Activated naive CD4-positive, alpha-beta T cell treated with anti-CD3 and anti-CD28 coated beads for 36 hours (primary cell): Measurements from ENCODE around the gene HIPK4. TPM values are rescaled to one million over a fixed set of nuclear protein-coding genes. Genes with fewer than 3 reads are reported as not detected.
"Not testable (repeated sequence)": the region's sequence is repeated elsewhere in the genome, so short reads cannot be mapped to it uniquely, and the experiment has no call there.

Experiments
- CTCF ChIA-PET: fragments of 350-600 bp; sonication (Branson Sonifier 250); formaldehyde crosslinking; loops from one replicate; lab custom pipeline; 2021; ENCODE audit warnings: antibody characterized with exemption; lab: Charles Lee
- DNase-seq: peaks from one replicate; pipeline ENCODE4 v3.0.0-alpha.2; 2020
- H3K27ac Mint-ChIP-seq: one replicate; pipeline ENCODE4 v1.8.0; 2021; ENCODE audit warnings: mild to moderate bottlenecking, mixed read lengths
- H3K27me3 Mint-ChIP-seq: one replicate; pipeline ENCODE4 v1.8.0; 2021; ENCODE audit warnings: low read depth, mixed read lengths
- H3K36me3 Mint-ChIP-seq: one replicate; pipeline ENCODE4 v1.8.0; 2021; ENCODE audit warnings: low read depth, mixed read lengths
- H3K4me1 Mint-ChIP-seq: one replicate; pipeline ENCODE4 v1.8.0; 2021; ENCODE audit warnings: low read depth, mixed read lengths
- H3K4me3 Mint-ChIP-seq: one replicate; pipeline ENCODE4 v1.8.0; 2021; ENCODE audit warnings: mild to moderate bottlenecking, moderate library complexity, mixed read lengths
- H3K9me3 Mint-ChIP-seq: one replicate; pipeline ENCODE4 v1.8.0; 2021; ENCODE audit warnings: mixed read lengths
- intact Hi-C: fragments of 100-400 bp; cut with micrococcal nuclease; formaldehyde crosslinking; loops from one replicate; pipeline ENCODE4 v1.15.1; 2023
- total RNA-seq, 2 experiments: library from RNA; stranded (reverse); gene quantifications; one replicate each; pipeline ENCODE4 v1.2.3, GENCODE V29; 2021

Gene HIPK4, protein sequence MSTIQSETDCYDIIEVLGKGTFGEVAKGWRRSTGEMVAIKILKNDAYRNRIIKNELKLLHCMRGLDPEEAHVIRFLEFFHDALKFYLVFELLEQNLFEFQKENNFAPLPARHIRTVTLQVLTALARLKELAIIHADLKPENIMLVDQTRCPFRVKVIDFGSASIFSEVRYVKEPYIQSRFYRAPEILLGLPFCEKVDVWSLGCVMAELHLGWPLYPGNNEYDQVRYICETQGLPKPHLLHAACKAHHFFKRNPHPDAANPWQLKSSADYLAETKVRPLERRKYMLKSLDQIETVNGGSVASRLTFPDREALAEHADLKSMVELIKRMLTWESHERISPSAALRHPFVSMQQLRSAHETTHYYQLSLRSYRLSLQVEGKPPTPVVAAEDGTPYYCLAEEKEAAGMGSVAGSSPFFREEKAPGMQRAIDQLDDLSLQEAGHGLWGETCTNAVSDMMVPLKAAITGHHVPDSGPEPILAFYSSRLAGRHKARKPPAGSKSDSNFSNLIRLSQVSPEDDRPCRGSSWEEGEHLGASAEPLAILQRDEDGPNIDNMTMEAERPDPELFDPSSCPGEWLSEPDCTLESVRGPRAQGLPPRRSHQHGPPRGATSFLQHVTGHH
- not detected for total RNA-seq

DNA sequence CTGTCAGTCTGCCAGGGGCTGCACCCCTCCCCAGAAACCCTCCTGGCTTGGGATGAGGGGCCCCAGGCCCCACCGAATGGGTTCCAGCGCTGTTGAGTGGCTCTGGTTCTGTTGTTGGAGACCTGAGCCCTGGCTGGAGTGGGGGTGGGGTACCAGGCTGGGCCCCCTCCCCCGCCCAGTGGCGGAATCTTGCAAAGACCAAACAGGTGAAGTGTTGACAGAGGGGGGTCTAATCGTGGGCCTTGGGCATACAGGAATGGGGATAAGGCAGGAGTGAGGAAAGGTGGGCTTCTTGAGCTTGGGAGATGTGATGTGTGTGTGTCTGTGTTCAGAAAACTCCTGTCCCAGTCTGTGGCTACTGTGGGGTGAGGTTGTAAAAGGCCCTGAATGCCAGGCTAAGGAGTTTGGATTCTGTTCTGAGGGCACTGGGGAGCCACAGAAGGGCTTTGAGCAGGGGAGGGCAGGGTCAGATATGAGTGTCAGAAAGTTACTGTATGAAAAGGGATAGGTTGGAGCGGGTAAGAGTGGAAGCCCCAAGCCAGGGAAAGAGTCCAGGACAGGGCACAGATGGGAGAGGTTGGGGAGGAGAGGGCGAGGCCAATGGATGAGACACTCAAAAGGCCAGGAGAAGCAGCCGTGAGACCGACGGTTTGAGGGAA, at the start of gene HIPK4:
TSS of gene HIPK4 (minus strand) at position 98 of the 659 bp plus-strand sequence. CDS start 279 bp downstream, outside the sequence.
- Mint-ChIP-seq H3K4me3 (no peak within 1 kb of the TSS), H3K4me1 (no peaks in the 10 kb centered on the region), H3K27ac (no peak within 1 kb of the TSS), H3K36me3 (no peaks in the 10 kb centered on the region), H3K27me3 (no peaks in the 10 kb centered on the region), H3K9me3 (no peaks in the 10 kb centered on the region)
- CTCF ChIA-PET: no interaction called here
- DNase-seq: no peak
- intact Hi-C loops: no loop called here

DNA sequence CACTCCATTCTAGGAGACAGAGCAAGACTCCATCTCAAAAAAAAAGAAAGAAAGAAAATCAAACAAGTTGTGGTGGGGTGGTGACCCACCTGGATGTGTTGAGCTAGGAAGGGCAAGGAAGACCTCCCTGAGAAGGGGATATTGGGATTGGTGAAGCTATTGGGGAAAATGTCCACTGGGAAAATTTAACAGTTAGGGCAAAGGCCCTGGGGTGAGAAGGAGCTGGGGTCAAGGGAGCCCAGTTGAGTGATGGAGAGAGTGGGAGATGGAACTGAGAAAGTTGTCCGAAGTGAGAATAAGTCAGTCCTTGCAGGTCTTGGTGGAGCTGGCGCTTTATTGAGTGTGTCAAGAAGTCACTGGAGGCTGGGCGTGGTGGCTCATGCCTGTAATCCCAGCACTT, 48.3 kb upstream of the HIPK4 start:
- H3K27me3 Mint-ChIP-seq: no peaks in the 10 kb centered on the region
- no peak for DNase-seq
- H3K36me3 Mint-ChIP-seq: no peaks in the 10 kb centered on the region
- peaks cover 22% of the 10 kb centered on the region for H3K4me1 Mint-ChIP-seq
- H3K4me3 Mint-ChIP-seq: no peak overlapping the region
- H3K27ac Mint-ChIP-seq: no peak overlapping the region
- CTCF ChIA-PET: interaction anchor here (0.6 to 1.4 kb wide), 6 partner anchors 12 to 94 kb away, joined by 3 to 6 read pairs (median 6); partner anchors contain the start of gene SERTAD1
- intact Hi-C loops: no loop called here
- H3K9me3 Mint-ChIP-seq: no peaks in the 10 kb centered on the region

DNA sequence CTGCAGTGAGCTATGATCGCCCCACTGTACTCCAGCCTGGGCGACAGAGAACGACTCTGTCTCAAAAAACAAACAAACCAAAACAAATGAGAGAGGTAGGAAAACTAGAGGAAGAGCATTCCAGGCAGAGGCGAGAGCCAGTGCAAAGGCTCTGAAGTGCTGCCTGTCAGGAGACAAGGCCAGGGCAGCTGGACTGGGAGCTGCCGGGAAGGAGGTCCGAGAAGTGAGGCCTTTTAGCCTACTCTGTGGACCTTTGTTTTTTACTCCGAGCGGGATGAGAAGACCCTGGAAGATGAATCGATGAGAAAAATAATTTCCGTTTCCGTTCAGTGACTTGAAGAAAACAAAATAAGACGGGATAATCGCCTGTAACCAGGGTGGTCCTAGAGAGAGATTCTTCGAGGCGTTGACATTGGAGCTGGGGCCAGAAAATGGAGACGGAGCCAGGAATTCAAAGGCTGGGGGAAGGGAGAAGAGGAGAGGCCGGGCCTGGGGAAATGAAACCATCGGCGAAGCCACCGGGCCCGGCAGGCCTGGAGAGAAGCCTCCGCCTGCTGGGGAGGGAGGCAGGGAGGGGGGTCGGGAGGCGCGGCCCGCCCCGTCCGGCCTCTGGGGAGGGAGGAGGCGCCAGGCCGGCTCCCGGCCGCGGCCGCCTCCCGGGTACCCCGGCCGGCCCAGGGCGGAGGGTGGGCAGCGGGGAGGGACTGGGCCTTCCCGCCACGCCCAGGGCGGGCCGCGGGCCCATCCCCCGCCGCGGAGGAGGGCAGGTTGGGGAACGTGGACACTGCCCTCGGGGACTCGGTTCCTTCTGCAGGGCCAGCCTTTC, 43.6 kb upstream of the HIPK4 start:
- Mint-ChIP-seq H3K4me3 (peak overlapping the region; percentile 88), H3K9me3 (no peaks in the 10 kb centered on the region), H3K36me3 (no peaks in the 10 kb centered on the region), H3K27ac (peak overlapping the region; percentile 91), H3K4me1 (peaks cover 10% of the 10 kb centered on the region), H3K27me3 (no peaks in the 10 kb centered on the region)
- CTCF ChIA-PET: interaction anchor here (0.7 to 3.0 kb wide), 4 partner anchors 9 to 295 kb away, joined by 4 to 15 read pairs (median 6); no protein-coding TSS in a partner anchor
- peak; percentile 64 for DNase-seq
- intact Hi-C loops: loop anchor here (1.0 kb wide), 2 partner anchors 8 to 10 kb away; partner anchors contain the start of gene SERTAD1

DNA sequence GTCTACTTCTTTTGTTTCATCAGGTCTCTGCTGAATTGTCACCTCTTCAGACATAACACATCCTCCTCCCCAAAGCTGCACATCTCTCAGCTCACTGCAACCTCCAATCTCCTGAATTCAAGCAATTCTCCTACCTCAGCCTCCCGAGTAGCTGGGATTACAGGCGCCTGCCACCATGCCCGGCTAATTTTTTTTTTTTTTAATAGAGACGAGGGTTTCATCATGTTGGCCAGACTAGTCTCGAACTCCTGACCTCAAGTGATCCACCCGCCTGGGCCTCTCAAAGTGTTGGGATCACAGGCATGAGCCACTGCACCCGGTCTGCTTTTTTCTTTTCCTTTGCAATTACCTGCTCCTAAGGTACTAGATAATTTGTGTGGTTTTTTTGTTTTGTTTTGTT, 42.8 kb upstream of the HIPK4 start:
- H3K4me3 Mint-ChIP-seq, H3K9me3 Mint-ChIP-seq, H3K27me3 Mint-ChIP-seq, H3K36me3 Mint-ChIP-seq, DNase-seq, H3K27ac Mint-ChIP-seq: not testable (repeated sequence)
- H3K4me1 Mint-ChIP-seq: peaks cover 10% of the 10 kb centered on the region
- CTCF ChIA-PET: interaction anchor here (3.0 kb wide), 1 partner anchor 12 kb away, joined by 15 read pairs; no protein-coding TSS in a partner anchor
- intact Hi-C loops: loop anchor here (1.0 kb wide), 2 partner anchors 7 to 11 kb away; partner anchors contain the start of gene SERTAD1

DNA sequence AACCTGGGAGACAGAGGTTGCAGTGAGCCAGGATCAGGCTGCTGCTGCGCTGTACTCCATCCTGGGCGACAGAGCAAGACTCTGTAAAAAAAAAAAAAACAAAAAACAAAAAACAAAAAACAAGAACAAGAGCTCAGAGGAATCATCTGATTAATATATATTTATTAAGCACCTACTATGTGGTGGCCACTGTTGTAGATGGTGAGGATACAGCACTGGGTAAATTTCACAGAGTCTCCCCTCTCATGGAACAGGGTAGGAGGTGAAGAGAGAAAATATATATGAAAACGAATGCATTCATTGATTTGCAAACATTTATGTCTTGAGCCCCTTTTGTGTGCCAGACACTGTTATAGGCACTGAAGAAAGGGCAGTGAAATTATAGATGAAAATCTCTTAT, 41.7 kb upstream of the HIPK4 start:
- Mint-ChIP-seq H3K27me3 (no peaks in the 10 kb centered on the region), H3K9me3 (no peaks in the 10 kb centered on the region), H3K27ac (no peak overlapping the region), H3K4me1 (peaks cover 10% of the 10 kb centered on the region), H3K4me3 (no peak overlapping the region), H3K36me3 (no peaks in the 10 kb centered on the region)
- intact Hi-C loops: no loop called here
- CTCF ChIA-PET: interaction anchor here (0.7 kb wide), 1 partner anchor 9 kb away, joined by 4 read pairs; no protein-coding TSS in a partner anchor
- no peak for DNase-seq

DNA sequence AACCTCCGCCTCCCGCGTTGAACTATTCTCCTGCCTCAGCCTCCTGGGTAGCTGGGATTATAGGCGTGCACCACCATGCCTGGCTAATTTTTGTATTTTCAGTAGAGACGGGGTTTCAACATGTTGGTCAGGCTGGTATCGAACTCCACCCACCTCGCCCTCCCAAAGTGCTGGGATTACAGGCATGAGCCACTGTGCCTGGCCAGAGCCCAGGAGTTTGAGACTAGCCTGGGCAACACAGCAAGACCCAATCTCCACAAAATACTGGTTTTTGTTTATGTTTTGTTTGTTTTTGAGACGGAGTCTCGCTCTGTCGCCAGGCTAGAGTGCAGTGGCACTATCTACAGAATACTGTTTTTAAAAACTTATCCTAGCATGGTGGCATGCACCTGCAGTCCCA, 40.3 kb upstream of the HIPK4 start:
- DNase-seq, intact Hi-C loops, H3K9me3 Mint-ChIP-seq, H3K27ac Mint-ChIP-seq, H3K36me3 Mint-ChIP-seq, H3K4me3 Mint-ChIP-seq, H3K27me3 Mint-ChIP-seq: not testable (repeated sequence)
- H3K4me1 Mint-ChIP-seq: peaks cover 13% of the 10 kb centered on the region
- CTCF ChIA-PET: interaction anchor here (0.6 kb wide), 2 partner anchors 84 to 695 kb away, joined by 4 read pairs; no protein-coding TSS in a partner anchor

DNA sequence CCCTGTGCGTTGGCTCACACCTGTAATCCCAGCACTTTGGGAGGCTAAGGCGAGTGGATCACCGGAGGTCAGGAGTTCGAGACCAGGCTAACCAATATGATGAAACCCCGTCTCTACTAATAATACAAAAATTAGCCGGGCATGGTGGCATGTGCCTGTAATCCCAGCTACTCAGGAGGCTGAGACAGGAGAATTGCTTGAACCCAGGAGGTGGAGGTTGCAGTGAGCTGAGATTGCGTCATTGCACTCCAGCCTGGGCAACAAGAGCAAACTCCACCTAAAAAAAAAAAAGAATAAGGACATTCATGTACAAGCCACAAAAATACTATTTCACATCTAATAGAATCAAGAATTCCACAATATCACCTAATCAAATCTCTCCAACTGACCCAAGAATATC, 38.2 kb upstream of the HIPK4 start:
- H3K4me1 Mint-ChIP-seq: peaks cover 17% of the 10 kb centered on the region
- DNase-seq, H3K27ac Mint-ChIP-seq, H3K36me3 Mint-ChIP-seq, H3K9me3 Mint-ChIP-seq, CTCF ChIA-PET, H3K27me3 Mint-ChIP-seq, H3K4me3 Mint-ChIP-seq: not testable (repeated sequence)
- intact Hi-C loops: loop anchor here (5.0 kb wide), 2 partner anchors 289 to 1026 kb away; partner anchors contain the start of genes COQ8B and ITPKC

DNA sequence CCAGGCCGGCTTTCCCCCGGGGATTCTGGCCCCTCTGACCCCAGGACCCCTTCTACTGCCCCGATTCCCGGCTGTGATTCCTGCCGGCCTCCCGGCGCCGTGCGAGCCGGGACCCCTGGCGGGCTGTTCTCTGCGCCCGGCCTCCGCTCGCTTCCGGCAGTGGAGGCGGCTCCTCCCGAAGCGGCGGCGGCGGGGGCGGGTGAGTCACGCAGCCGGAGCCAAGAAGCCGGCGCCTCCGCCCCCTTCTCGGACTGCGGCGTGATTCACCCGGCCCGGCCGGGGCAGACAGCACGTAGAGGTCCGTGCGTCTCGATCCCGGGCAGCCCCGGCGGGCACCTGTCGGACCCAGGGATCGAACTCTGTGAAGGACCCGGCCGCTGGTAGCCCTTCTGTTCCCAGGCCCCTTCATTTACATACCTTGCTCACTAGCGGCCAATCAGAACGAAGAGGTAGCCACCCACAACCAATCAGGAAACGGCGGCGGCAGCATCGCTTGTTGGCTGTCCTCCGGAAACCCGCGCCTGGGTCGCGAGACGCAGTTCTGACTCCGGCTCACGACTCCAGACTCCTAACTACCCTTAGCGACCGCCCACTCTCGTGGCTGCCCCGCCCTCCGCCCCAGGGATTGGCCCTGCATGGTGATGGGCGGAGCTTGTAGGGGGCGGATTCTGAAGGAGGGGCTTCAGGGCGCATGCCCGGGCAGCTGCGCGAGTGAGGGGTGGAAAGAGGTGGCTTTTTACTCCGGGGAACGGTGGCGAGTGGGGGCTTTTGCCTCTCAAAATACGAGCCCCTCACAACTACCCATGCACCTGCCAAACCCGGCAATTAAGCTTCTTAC, 35.7 kb upstream of the HIPK4 start, which contains the start of gene SERTAD1:
TSS of gene SERTAD1 (minus strand) at position 543 of the 838 bp plus-strand sequence. CDS start 2,446 bp downstream, outside the sequence.
- no peaks in the 10 kb centered on the region for H3K9me3 Mint-ChIP-seq
- intact Hi-C loops: loop anchor here (1.0 to 5.0 kb wide), 9 partner anchors 8 to 1023 kb away; partner anchors contain the start of genes AKT2, BLVRB, C19orf47 and COQ8B
- CTCF ChIA-PET: interaction anchor here (1.0 to 1.7 kb wide), 5 partner anchors 13 to 96 kb away, joined by 3 to 7 read pairs (median 5); no protein-coding TSS in a partner anchor
- DNase-seq: peak; percentile 100
- peaks cover 21% of the 10 kb centered on the region for H3K4me1 Mint-ChIP-seq
- H3K4me3 Mint-ChIP-seq: peak within 1 kb of the TSS; percentile 89
- H3K36me3 Mint-ChIP-seq: peaks cover 12% of the 10 kb centered on the region
- H3K27ac Mint-ChIP-seq: peak within 1 kb of the TSS; percentile 97
- H3K27me3 Mint-ChIP-seq: no peaks in the 10 kb centered on the region

DNA sequence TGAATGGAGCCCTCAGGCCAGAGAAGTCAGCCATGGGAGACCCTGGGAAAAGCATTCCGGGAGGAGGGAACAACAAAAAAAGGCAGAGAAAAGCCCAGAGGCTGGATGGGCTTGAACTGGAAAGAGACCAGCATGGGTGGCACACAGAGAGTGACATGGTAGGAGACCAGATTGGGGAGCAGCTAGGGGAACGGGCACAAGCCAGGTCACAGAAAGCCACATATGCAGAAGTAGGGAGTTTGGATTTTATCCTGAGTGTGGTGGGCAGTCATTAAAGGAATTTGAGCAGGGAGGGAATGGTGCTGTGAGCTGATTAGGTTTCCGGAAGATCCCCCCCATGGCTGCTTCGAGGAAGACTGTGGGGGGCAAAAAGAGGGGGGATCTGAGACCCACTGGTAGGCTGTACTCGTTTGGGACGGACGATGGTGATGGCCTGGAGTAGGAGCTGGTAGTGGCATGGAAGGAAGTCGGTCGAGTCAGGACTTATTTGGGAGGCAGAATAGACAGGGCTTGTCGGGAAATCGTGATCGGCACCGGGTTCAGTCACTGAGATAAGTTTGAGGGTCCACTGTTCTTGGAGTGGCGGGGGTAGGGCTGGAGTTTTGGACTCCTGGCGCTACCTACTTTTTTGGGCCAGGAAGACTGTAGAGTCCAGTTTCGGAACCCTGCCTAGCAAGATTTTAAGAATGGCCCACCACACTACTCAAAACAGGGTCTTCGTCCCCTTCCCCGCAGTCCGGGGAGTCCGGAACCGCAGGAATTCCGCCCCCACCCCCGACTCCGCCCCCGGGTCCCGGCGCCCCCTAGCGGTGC, 34.9 kb upstream of the HIPK4 start:
- peaks cover 12% of the 10 kb centered on the region for H3K36me3 Mint-ChIP-seq
- CTCF ChIA-PET: interaction anchor here (0.6 to 1.2 kb wide), 4 partner anchors 11 to 227 kb away, joined by 3 to 6 read pairs (median 4); no protein-coding TSS in a partner anchor
- no peaks in the 10 kb centered on the region for H3K9me3 Mint-ChIP-seq
- H3K27ac Mint-ChIP-seq: peak overlapping the region; percentile 97
- intact Hi-C loops: loop anchor here (1.0 to 5.0 kb wide), 9 partner anchors 8 to 1023 kb away; partner anchors contain the start of genes AKT2, BLVRB, C19orf47 and COQ8B
- peak; percentile 35 for DNase-seq
- peaks cover 22% of the 10 kb centered on the region for H3K4me1 Mint-ChIP-seq
- H3K27me3 Mint-ChIP-seq: no peaks in the 10 kb centered on the region
- H3K4me3 Mint-ChIP-seq: peak overlapping the region; percentile 89

DNA sequence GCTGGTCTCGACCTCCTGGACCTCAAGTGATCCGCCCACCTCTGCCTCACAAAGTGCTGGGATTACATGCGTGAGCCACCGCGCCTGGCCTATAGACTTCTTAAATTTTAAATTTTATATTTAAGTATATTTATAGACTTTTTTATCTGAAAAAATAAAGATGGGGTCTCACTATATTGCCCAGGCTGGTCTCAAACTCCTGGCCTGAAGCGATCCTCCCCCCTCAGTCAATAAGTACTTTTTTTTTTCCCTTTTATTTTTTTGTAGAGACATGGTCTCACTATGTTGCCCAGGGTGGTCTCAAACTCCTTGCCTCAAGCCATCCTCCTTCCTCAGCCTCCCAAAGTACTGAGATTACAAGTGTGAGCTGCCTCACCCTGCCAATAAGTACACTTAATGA, 34.0 kb upstream of the HIPK4 start:
- Mint-ChIP-seq H3K4me1 (peaks cover 22% of the 10 kb centered on the region), H3K4me3 (peak overlapping the region; percentile 30), H3K9me3 (no peaks in the 10 kb centered on the region), H3K36me3 (peaks cover 12% of the 10 kb centered on the region), H3K27ac (peak overlapping the region; percentile 75), H3K27me3 (no peaks in the 10 kb centered on the region)
- CTCF ChIA-PET: interaction anchor here (0.6 to 1.2 kb wide), 4 partner anchors 14 to 227 kb away, joined by 3 to 4 read pairs (median 3); no protein-coding TSS in a partner anchor
- intact Hi-C loops: loop anchor here (2.0 kb wide), 2 partner anchors 139 to 191 kb away; partner anchors contain the start of gene AKT2
- DNase-seq: no peak
